HepG2 (cell line): ENCODE results near the gene EPB41. TPM values are rescaled to one million over a fixed set of nuclear protein-coding genes. Genes with fewer than 3 reads are reported as not detected.

Source experiments
- ASH2L ChIP-seq: fragments of 300-600, 200-600 bp; sonication (generic); IDR thresholded peaks from 2 replicates; pipeline ENCODE4 v1.7.0; 2017; ENCODE audit warnings: low read depth, mild to moderate bottlenecking, moderate library complexity, mixed read lengths, low read length; ENCODE audit not compliant: insufficient read length
- CHCHD3 ChIP-seq: sonication (generic); formaldehyde crosslinking; IDR thresholded peaks from 2 replicates; pipeline ENCODE4 v1.8.0; 2022; ENCODE audit warnings: mild to moderate bottlenecking, missing genetic modification reagents, moderate library complexity
- FOSL2 ChIP-seq: sonication (generic); formaldehyde crosslinking; IDR thresholded peaks from 2 replicates; pipeline ENCODE4 v1.4.0; 2020; ENCODE audit warnings: missing genetic modification reagents
- HCFC1 ChIP-seq: fragments of 150-350 bp; IDR thresholded peaks from 2 replicates; pipeline ENCODE4 v1.6.1; 2014; ENCODE audit warnings: low read depth, low read length
- MED8 ChIP-seq: sonication (generic); formaldehyde crosslinking; IDR thresholded peaks from 2 replicates; pipeline ENCODE4 v1.8.1; 2023; ENCODE audit warnings: mild to moderate bottlenecking, missing genetic modification reagents; ENCODE audit not compliant: insufficient replicate concordance
- MEIS1 ChIP-seq: sonication (generic); formaldehyde crosslinking; IDR thresholded peaks from 2 replicates; pipeline ENCODE4 v1.9.0; 2021; ENCODE audit warnings: mild to moderate bottlenecking, missing genetic modification reagents, moderate library complexity, borderline replicate concordance
- NFATC3 ChIP-seq: sonication (generic); formaldehyde crosslinking; IDR thresholded peaks from 2 replicates; pipeline ENCODE4 v1.5.1; 2020; ENCODE audit warnings: mild to moderate bottlenecking, missing genetic modification reagents
- NFIC ChIP-seq: IDR thresholded peaks from 2 replicates; pipeline ENCODE4 v1.6.1; 2012; ENCODE audit warnings: mild to moderate bottlenecking, low read length, inconsistent platforms
- NFKB2 ChIP-seq: sonication (generic); formaldehyde crosslinking; IDR thresholded peaks from 2 replicates; pipeline ENCODE4 v1.4.0; 2020; ENCODE audit warnings: missing genetic modification reagents, borderline replicate concordance
- NFKBIZ ChIP-seq: IDR thresholded peaks from 2 replicates; pipeline ENCODE4 v1.6.1; 2018; ENCODE audit warnings: missing genetic modification reagents, missing compliant biosample characterization
- POLR2AphosphoS2 ChIP-seq: IDR thresholded peaks from 2 replicates; pipeline ENCODE4 v1.6.1; 2011; ENCODE audit warnings: low read depth, low read length, improper control_type of control experiment
- SMYD3 ChIP-seq: sonication (generic); formaldehyde crosslinking; IDR thresholded peaks from 2 replicates; pipeline ENCODE4 v1.8.1; 2023; ENCODE audit warnings: mild to moderate bottlenecking, missing genetic modification reagents
- STAG1 ChIP-seq: sonication (generic); formaldehyde crosslinking; IDR thresholded peaks from 2 replicates; pipeline ENCODE4 v1.4.0; 2020; ENCODE audit warnings: missing genetic modification reagents
- U2AF2 ChIP-seq: fragments of 200-400 bp; formaldehyde crosslinking; IDR thresholded peaks from 2 replicates; pipeline ENCODE4 v1.6.1; 2017; ENCODE audit warnings: low read depth, mild to moderate bottlenecking, low read length
- ZBTB1 ChIP-seq: sonication (generic); formaldehyde crosslinking; IDR thresholded peaks from 2 replicates; pipeline ENCODE4 v1.4.0; 2020; ENCODE audit warnings: missing genetic modification reagents, borderline replicate concordance
- ZBTB38 ChIP-seq: sonication (generic); formaldehyde crosslinking; IDR thresholded peaks from 2 replicates; pipeline ENCODE4 v1.5.1; 2020; ENCODE audit warnings: mild to moderate bottlenecking, missing genetic modification reagents
- ZNF121 ChIP-seq: sonication (generic); formaldehyde crosslinking; IDR thresholded peaks from 2 replicates; pipeline ENCODE4 v1.5.0; 2020; ENCODE audit warnings: mild to moderate bottlenecking, missing genetic modification reagents
- ZNF17 ChIP-seq: sonication (generic); formaldehyde crosslinking; IDR thresholded peaks from 2 replicates; pipeline ENCODE4 v1.5.0; 2020; ENCODE audit warnings: mild to moderate bottlenecking, missing genetic modification reagents
- ZNF292 ChIP-seq: sonication (generic); formaldehyde crosslinking; IDR thresholded peaks from 2 replicates; pipeline ENCODE4 v1.8.1; 2022; ENCODE audit warnings: mild to moderate bottlenecking, low read depth, missing genetic modification reagents, borderline replicate concordance
- ZNF446 ChIP-seq: sonication (generic); formaldehyde crosslinking; IDR thresholded peaks from 2 replicates; pipeline ENCODE4 v1.5.0; 2020; ENCODE audit warnings: mild to moderate bottlenecking, missing genetic modification reagents
- polyA plus RNA-seq, 8 experiments: library from polyadenylated mRNA; depleted of rRNA in 3 of 8; stranded (reverse) in 7 of 8; unstranded in 1 of 8; fragments of >200 nt; fragmentation: Illumina TruSeq in 4 of 8; extraction: Trizol in 4 of 8; gene quantifications; 2 replicates each; pipeline versions ENCODE4 v1.2.1 to v1.2.3, GENCODE V29; 2011 to 2016; ENCODE audit warnings: low read depth in 4 of 8, missing spikeins in 1 of 8, mixed read lengths in 1 of 8; ENCODE audit not compliant: insufficient read depth in 1 of 8
- total RNA-seq, 5 experiments: library from RNA; depleted of rRNA; stranded (reverse); fragments of >200 nt; fragmentation: Illumina TruSeq; extraction: Trizol; gene quantifications; 2 replicates each; pipeline ENCODE4 v1.2.3, GENCODE V29; 2016; ENCODE audit warnings: low read depth in 1 of 5
- TF ChIP-seq, protein P1 (sequence below): sonication (generic); formaldehyde crosslinking; IDR thresholded peaks from 2 replicates; pipeline ENCODE4 v1.5.0; 2020; ENCODE audit warnings: missing genetic modification reagents
- TF ChIP-seq, protein P2 (sequence below): sonication (generic); formaldehyde crosslinking; IDR thresholded peaks from 2 replicates; pipeline ENCODE4 v1.8.0; 2022; ENCODE audit warnings: missing genetic modification reagents, low read depth, mild to moderate bottlenecking, borderline replicate concordance
- TF ChIP-seq, protein P3 (sequence below): sonication (generic); formaldehyde crosslinking; IDR thresholded peaks from 2 replicates; pipeline ENCODE4 v1.4.0; 2020; ENCODE audit warnings: low read depth, mild to moderate bottlenecking, missing genetic modification reagents
- TF ChIP-seq, protein P4 (sequence below): IDR thresholded peaks from 2 replicates; pipeline ENCODE4 v1.6.1; 2016; ENCODE audit warnings: missing compliant biosample characterization, missing genetic modification reagents, borderline replicate concordance
- TF ChIP-seq, protein P5 (sequence below): sonication (generic); formaldehyde crosslinking; IDR thresholded peaks from 2 replicates; pipeline ENCODE4 v1.4.0; 2020; ENCODE audit warnings: missing genetic modification reagents

Gene EPB41
- total and polyA plus RNA-seq, 2 of the 13 experiments (the other 11 are each of a cell fraction or from before 2014, with no cell fraction given) = 34.5 to 46.7 TPM

DNA sequence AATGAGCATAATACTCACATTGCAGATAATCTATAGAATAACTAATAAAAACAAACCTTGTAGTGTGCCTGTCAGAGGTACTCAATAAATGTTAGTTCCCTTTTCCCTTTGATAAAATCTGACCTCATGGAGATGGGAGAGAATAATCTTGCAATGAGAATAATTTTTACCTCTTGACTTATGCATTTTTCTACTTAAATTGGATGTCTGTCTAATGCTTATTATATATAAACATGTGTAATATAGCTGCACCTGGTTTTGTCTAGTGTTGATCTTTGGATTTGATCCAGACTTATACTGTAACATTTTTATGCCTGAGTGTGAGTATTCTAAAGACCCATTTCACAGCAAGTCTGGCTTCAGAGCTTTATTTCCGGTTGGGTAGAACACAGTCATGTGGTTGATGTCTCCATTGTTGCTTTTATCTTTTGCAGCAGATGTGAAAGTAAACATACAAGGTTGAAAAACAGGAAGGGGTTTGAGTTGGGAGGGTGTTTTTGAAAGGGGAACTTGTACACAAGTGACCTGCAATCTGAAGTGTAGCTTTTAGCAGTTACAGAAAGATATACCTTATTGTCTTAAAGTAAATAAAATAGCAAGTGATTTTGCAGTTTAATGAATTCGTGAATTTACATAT lies 12.4 kb downstream of the EPB41 start (continued):
- no peak for TF ChIP-seq POLR2AphosphoS2
- TF ChIP-seq MED8 (CRISPR knock-in tag) = no peak
- no peak for TF ChIP-seq SMYD3 (CRISPR knock-in tag)
- no peak for TF ChIP-seq ZBTB1 (CRISPR knock-in tag)
- 0 out of 2 replicates have a peak, but pooled peaks have one; percentile 39 for TF ChIP-seq NFKBIZ
- TF ChIP-seq NFIC = peak; percentile 62; the same call in 1 of the 2 replicates
- TF ChIP-seq, protein P1, sequence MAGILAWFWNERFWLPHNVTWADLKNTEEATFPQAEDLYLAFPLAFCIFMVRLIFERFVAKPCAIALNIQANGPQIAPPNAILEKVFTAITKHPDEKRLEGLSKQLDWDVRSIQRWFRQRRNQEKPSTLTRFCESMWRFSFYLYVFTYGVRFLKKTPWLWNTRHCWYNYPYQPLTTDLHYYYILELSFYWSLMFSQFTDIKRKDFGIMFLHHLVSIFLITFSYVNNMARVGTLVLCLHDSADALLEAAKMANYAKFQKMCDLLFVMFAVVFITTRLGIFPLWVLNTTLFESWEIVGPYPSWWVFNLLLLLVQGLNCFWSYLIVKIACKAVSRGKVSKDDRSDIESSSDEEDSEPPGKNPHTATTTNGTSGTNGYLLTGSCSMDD = no peak
- no peak for TF ChIP-seq ZNF292 (CRISPR knock-in tag)
- no peak for TF ChIP-seq ZNF121
- TF ChIP-seq U2AF2 = no peak
- TF ChIP-seq ZNF446 = no peak
- no peak for TF ChIP-seq CHCHD3 (CRISPR knock-in tag)
- TF ChIP-seq, protein P2, sequence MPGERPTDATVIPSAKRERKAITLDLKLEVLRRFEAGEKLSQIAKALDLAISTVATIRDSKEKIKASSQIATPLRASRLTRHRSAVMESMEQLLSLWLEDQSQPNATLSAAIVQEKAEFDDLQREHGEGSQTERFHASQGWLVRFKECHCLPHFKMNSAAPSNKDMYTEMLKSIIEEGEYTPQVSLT (CRISPR knock-in tag) = no peak
- no peak for TF ChIP-seq ZNF17
- TF ChIP-seq NFKB2 (CRISPR knock-in tag) = no peak
- TF ChIP-seq, protein P3, sequence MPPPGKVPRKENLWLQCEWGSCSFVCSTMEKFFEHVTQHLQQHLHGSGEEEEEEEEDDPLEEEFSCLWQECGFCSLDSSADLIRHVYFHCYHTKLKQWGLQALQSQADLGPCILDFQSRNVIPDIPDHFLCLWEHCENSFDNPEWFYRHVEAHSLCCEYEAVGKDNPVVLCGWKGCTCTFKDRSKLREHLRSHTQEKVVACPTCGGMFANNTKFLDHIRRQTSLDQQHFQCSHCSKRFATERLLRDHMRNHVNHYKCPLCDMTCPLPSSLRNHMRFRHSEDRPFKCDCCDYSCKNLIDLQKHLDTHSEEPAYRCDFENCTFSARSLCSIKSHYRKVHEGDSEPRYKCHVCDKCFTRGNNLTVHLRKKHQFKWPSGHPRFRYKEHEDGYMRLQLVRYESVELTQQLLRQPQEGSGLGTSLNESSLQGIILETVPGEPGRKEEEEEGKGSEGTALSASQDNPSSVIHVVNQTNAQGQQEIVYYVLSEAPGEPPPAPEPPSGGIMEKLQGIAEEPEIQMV (CRISPR knock-in tag) = no peak
- TF ChIP-seq MEIS1 (CRISPR knock-in tag) = no peak
- TF ChIP-seq FOSL2 (CRISPR knock-in tag) = peak; percentile 30; the same call in 1 of the 2 replicates
- no peak for TF ChIP-seq ASH2L
- TF ChIP-seq ZBTB38 (CRISPR knock-in tag) = no peak
- no peak for TF ChIP-seq HCFC1
- TF ChIP-seq, protein P4, sequence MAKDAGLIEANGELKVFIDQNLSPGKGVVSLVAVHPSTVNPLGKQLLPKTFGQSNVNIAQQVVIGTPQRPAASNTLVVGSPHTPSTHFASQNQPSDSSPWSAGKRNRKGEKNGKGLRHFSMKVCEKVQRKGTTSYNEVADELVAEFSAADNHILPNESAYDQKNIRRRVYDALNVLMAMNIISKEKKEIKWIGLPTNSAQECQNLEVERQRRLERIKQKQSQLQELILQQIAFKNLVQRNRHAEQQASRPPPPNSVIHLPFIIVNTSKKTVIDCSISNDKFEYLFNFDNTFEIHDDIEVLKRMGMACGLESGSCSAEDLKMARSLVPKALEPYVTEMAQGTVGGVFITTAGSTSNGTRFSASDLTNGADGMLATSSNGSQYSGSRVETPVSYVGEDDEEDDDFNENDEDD (CRISPR knock-in tag) = no peak
- no peak for TF ChIP-seq STAG1 (CRISPR knock-in tag)
- TF ChIP-seq, protein P5, sequence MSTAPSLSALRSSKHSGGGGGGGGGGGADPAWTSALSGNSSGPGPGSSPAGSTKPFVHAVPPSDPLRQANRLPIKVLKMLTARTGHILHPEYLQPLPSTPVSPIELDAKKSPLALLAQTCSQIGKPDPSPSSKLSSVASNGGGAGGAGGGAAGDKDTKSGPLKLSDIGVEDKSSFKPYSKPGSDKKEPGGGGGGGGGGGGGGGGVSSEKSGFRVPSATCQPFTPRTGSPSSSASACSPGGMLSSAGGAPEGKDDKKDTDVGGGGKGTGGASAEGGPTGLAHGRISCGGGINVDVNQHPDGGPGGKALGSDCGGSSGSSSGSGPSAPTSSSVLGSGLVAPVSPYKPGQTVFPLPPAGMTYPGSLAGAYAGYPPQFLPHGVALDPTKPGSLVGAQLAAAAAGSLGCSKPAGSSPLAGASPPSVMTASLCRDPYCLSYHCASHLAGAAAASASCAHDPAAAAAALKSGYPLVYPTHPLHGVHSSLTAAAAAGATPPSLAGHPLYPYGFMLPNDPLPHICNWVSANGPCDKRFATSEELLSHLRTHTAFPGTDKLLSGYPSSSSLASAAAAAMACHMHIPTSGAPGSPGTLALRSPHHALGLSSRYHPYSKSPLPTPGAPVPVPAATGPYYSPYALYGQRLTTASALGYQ (CRISPR knock-in tag) = no peak; the same call in 1 of the 2 replicates
- TF ChIP-seq NFATC3 (CRISPR knock-in tag) = no peak
